Nephron (organoid): ENCODE measurements around the gene CYP2S1.
"Not testable (repeated sequence)": the region's sequence is repeated elsewhere in the genome, so short reads cannot be mapped to it uniquely, and the experiment has no call there.

Source experiments
- H3K27ac Mint-ChIP-seq, 3 experiments: 2 replicates each; pipeline ENCODE4 v1.8.0; 2020; ENCODE audit warnings: mixed read lengths in 3 of 3, mild to moderate bottlenecking in 2 of 3, moderate library complexity in 1 of 3
- H3K27me3 Mint-ChIP-seq: 2 replicates; pipeline ENCODE4 v1.8.0; 2021; ENCODE audit warnings: low read depth, mild to moderate bottlenecking, moderate library complexity, mixed read lengths
- H3K36me3 Mint-ChIP-seq: 2 replicates; pipeline ENCODE4 v1.8.0; 2020; ENCODE audit warnings: low read depth, mixed read lengths
- H3K4me1 Mint-ChIP-seq: 2 replicates; pipeline ENCODE4 v1.8.0; 2020; ENCODE audit warnings: mixed read lengths
- H3K4me3 Mint-ChIP-seq, 3 experiments: 2 replicates each; pipeline ENCODE4 v1.8.0; 2020; ENCODE audit warnings: mild to moderate bottlenecking in 3 of 3, mixed read lengths in 3 of 3, moderate library complexity in 2 of 3
- H3K9me3 Mint-ChIP-seq: 2 replicates; pipeline ENCODE4 v1.8.0; 2020; ENCODE audit warnings: mixed read lengths
- TF ChIP-seq, protein P1 (sequence below), 3 experiments: fragments of 200-600 bp; sonication (generic); IDR thresholded peaks; one replicate each; pipeline ENCODE4 v1.5.0; 2021; ENCODE audit warnings: antibody characterized with exemption in 3 of 3; ENCODE audit not compliant: unreplicated experiment in 3 of 3

The CYP2S1 gene

DNA sequence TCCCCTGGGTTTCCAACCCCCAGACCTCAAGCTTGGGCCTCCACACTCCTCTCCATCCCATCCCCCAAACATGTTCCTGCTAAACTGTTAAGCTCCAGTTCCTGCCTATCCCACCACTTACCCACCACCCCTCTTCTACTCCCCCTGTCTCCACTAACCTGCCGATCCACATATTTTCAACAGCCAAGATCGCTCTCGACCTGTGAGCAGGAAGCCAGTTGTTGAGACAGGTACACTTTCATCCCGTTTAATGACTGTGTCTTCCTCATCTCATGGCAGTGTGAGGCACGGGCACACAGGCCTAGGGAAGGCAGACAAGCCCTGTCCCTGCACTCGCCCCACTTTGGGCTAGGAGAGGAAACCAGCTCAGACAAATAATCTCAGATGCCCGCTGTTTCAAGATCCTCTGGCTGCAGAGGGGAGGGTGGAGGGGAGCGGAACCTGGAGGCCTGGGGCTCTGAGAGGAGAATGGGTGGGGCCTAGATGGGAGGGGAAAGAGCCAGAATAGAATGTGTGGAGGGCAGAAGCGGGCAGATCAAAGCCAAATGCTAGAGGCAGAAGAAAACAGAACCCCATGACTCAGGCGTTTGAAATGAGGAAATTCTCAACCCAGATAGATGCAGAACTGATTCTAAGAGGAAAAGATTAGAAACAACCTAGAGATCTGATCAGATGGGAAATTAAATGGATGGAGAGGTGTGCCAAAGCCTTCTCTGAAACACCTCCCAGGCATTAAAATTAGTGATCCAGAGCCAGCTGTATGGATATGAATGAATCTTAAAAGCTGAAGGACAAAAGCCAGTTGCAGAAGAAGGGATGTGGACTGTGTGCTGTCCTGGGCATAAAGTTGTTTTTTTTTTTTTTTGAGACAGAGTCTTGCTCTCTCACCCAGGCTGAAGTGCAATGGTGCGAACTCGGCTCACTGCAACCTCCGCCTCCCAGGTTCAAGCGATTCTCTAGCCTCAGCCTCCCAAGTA, 16.9 kb upstream of the CYP2S1 start:
- TF ChIP-seq, protein P1, sequence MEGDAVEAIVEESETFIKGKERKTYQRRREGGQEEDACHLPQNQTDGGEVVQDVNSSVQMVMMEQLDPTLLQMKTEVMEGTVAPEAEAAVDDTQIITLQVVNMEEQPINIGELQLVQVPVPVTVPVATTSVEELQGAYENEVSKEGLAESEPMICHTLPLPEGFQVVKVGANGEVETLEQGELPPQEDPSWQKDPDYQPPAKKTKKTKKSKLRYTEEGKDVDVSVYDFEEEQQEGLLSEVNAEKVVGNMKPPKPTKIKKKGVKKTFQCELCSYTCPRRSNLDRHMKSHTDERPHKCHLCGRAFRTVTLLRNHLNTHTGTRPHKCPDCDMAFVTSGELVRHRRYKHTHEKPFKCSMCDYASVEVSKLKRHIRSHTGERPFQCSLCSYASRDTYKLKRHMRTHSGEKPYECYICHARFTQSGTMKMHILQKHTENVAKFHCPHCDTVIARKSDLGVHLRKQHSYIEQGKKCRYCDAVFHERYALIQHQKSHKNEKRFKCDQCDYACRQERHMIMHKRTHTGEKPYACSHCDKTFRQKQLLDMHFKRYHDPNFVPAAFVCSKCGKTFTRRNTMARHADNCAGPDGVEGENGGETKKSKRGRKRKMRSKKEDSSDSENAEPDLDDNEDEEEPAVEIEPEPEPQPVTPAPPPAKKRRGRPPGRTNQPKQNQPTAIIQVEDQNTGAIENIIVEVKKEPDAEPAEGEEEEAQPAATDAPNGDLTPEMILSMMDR (IDR thresholded peaks at IDR 0.05; ENCODE audit: unreplicated experiment in 3 of 3), result no peak
- H3K9me3 Mint-ChIP-seq, result no peaks in the 10 kb centered on the region
- peak overlapping the region; percentile 22 to 49 (median 35) for H3K27ac Mint-ChIP-seq
- peaks cover 8% of the 10 kb centered on the region for H3K4me1 Mint-ChIP-seq
- peaks cover 6% of the 10 kb centered on the region for H3K27me3 Mint-ChIP-seq
- H3K36me3 Mint-ChIP-seq, result no peaks in the 10 kb centered on the region
- H3K4me3 Mint-ChIP-seq, result no peak overlapping the region

DNA sequence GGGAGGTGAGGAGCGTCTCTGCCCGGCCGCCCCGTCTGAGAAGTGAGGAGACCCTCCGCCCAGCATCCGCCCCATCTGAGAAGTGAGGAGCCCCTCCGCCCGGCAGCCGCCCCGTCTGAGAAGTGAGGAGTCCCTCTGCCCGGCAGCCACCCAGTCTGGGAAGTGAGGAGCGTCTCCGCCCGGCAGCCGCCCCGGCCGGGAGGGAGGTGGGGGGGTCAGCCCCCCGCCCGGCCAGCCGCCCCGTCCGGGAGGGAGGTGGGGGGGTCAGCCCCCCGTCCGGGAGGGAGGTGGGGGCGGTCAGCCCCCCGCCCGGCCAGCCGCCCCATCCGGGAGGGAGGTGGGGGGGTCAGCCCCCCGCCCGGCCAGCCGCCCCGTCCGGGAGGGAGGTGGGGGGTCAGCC, 12.8 kb upstream of the CYP2S1 start:
- not testable (repeated sequence) for H3K27ac Mint-ChIP-seq, H3K36me3 Mint-ChIP-seq, H3K27me3 Mint-ChIP-seq, H3K4me3 Mint-ChIP-seq, H3K9me3 Mint-ChIP-seq, H3K4me1 Mint-ChIP-seq

DNA sequence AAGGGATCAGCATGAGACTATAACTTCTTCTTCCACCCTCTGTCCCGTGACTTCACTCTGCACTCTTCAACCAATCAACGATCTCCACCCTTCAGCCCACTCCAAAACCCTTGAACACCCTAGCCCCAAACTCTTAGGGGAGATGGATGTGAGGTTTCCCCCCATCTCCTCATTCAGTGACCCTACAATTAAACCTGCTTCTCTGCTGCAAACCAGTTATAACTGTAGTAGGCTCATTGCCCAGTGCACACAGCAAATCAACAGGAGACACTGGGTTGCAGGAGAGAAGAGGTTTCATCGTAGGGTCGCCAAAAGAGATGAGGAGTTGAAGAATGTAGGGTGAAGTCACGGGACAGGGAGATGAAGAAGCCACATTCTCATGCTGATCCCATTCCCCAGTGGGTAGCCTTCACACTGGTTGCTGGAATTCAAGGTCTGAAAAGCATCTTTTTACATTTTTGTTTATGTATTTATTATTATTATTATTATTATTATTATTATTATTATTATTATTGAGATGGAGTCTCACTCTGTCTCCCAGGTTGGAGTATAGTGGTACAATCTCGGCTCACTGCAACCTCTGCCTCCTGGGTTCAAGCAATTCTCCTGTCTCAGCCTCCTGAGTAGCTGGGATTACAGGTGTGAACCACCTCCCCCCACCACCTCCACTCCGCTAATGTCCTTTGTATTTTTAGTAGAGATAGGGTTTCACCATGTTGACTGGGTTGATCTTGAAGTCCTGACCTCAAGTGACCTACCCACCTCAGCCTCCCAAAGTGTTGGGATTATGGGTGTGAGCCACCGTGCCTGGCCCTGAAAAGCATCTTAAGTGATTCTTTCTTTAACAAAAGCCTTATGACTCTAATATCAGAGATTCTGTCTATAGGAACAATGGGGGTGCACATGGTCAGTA, 5.8 kb upstream of the CYP2S1 start:
- H3K36me3 Mint-ChIP-seq, result no peaks in the 10 kb centered on the region
- H3K4me1 Mint-ChIP-seq, result peaks cover 6% of the 10 kb centered on the region
- TF ChIP-seq, protein P1 (IDR thresholded peaks at IDR 0.05; ENCODE audit: unreplicated experiment in 3 of 3), result no peak
- H3K9me3 Mint-ChIP-seq, result no peaks in the 10 kb centered on the region
- no peak overlapping the region for H3K27ac Mint-ChIP-seq
- H3K27me3 Mint-ChIP-seq, result peaks cover 46% of the 10 kb centered on the region
- H3K4me3 Mint-ChIP-seq, result no peak overlapping the region

DNA sequence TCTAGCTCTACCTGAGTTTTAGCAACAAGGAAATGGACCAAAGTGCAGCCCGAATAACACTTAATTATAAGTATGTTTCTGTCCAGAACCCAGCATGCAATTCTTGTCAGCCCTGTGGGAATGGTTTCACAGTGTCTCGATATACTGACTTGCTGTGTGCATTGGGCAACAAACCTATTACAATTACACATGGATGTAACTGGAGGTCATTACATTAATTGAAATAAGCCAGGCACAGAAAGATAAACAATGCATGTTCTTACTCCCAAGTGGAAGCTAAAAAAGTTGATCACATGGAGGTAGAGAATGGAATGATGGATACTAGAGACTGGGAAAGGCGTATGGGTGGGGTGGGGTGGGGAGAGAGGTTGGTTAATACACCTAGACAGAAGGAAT, 5.1 kb upstream of the CYP2S1 start:
- Mint-ChIP-seq H3K27ac (no peak overlapping the region), H3K4me3 (no peak overlapping the region), H3K9me3 (no peaks in the 10 kb centered on the region), H3K36me3 (no peaks in the 10 kb centered on the region), H3K27me3 (peaks cover 53% of the 10 kb centered on the region), H3K4me1 (peaks cover 10% of the 10 kb centered on the region)
- TF ChIP-seq, protein P1 (IDR thresholded peaks at IDR 0.05; ENCODE audit: unreplicated experiment in 3 of 3), result no peak

DNA sequence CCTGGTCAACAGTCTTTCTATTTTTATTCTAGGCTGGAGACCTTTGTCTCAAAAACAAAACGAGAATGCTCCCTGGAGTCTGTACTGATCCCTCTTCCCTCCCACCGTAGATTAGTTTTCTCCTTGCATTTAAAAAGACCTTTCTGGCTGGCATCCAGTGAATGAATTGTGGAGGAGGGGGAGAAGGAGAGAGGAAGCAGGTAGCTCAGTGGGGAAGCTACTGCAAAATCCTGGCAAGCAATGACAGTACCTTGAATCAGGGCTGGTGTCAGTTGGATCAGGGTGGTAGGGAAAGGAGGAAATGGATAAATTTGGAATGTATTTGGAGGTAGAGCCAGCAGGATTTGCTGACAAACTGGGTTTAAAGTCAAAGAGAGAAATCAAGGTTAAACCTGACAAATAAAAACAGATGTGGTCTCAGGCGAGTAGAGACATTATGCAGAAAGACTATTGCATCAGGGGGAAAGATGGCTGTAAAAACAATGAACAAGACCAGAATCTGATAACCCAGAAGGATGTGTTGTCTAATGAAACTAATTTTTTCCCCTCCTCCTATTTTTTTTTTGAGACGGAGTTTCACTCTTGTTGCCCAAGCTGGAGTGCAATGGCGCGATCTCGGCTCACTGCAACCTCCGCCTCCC, 3.5 kb upstream of the CYP2S1 start:
- no peaks in the 10 kb centered on the region for H3K36me3 Mint-ChIP-seq
- peaks cover 64% of the 10 kb centered on the region for H3K27me3 Mint-ChIP-seq
- no peak overlapping the region for H3K4me3 Mint-ChIP-seq
- TF ChIP-seq, protein P1 (IDR thresholded peaks at IDR 0.05; ENCODE audit: unreplicated experiment in 3 of 3), result no peak
- no peaks in the 10 kb centered on the region for H3K9me3 Mint-ChIP-seq
- peak overlapping the region; percentile 33 to 71 (median 55) for H3K27ac Mint-ChIP-seq
- H3K4me1 Mint-ChIP-seq, result peaks cover 10% of the 10 kb centered on the region
